Tibial nerve (tissue), 4 donors: ENCODE measurements around the gene NAA60. TPM values are rescaled to one million over a fixed set of nuclear protein-coding genes. Genes with fewer than 3 reads are reported as not detected.

Source experiments
- DNase-seq, 2 donors: peaks; one replicate each; pipeline ENCODE4 v3.0.0-alpha.2; 2019; ENCODE audit warnings: low spot score in 2 of 2
- H3K27ac ChIP-seq, 4 donors: fragments of 200-600 bp; sonication (generic) in 3 of 4; one replicate each; pipeline ENCODE4 v1.5.1; 2017 to 2019; ENCODE audit warnings: mild to moderate bottlenecking in 1 of 4
- H3K27me3 ChIP-seq, 2 donors: fragments of 200-600 bp; sonication (generic) in 1 of 2; one replicate each; pipeline versions ENCODE4 v1.5.1 to v1.6.0; 2017 to 2019
- H3K36me3 ChIP-seq, 3 donors: fragments of 200-600 bp; sonication (generic); one replicate each; pipeline ENCODE4 v1.5.1; 2018 to 2019
- H3K4me1 ChIP-seq, 4 donors: fragments of 200-600 bp; sonication (generic) in 3 of 4; one replicate each; pipeline ENCODE4 v1.5.1; 2017 to 2019
- H3K4me3 ChIP-seq, 4 donors: fragments of 200-600 bp; sonication (generic) in 3 of 4; one replicate each; pipeline ENCODE4 v1.5.1; 2017 to 2019; ENCODE audit warnings: mild to moderate bottlenecking in 1 of 4, moderate library complexity in 1 of 4
- H3K9me3 ChIP-seq, 4 donors: fragments of 200-600 bp; sonication (generic) in 3 of 4; one replicate each; pipeline ENCODE4 v1.5.1; 2017 to 2019
- EP300 ChIP-seq, 2 donors: sonication (generic); formaldehyde crosslinking; IDR thresholded peaks; one replicate each; pipeline ENCODE4 v1.6.1; 2017; ENCODE audit warnings: antibody characterized with exemption in 2 of 2, mild to moderate bottlenecking in 1 of 2
- POLR2A ChIP-seq, 2 donors: fragments of 450-650 bp; IDR thresholded peaks; one replicate each; pipeline ENCODE4 v1.6.1; 2017; ENCODE audit warnings: antibody characterized with exemption in 2 of 2, mild to moderate bottlenecking in 2 of 2, moderate library complexity in 2 of 2
- WGBS, 2 donors: methylation state at CpG; one replicate each; pipeline ENCODE4 v1.1.5; 2018; 5-methylcytosine and 5-hydroxymethylcytosine counted together
- small RNA-seq: library from RNA; depleted of rRNA; stranded (forward); fragments of <200 nt; gene quantifications from one replicate; pipeline ENCODE3, GENCODE V24; 2016
- total RNA-seq, 4 donors: library from RNA; depleted of rRNA; stranded (reverse); fragments of >200 nt; gene quantifications; one replicate each; pipeline ENCODE4 v1.1.0, GENCODE V29; 2016
- TF ChIP-seq, protein P1 (sequence below), 5 experiments: fragments of 200-600 bp in 3 of 5; fragments of 450-650 bp in 2 of 5; sonication (generic) in 3 of 5; IDR thresholded peaks; one replicate each; pipeline ENCODE4 v1.5.1; 2016 to 2019; ENCODE audit warnings: antibody characterized with exemption in 5 of 5, mild to moderate bottlenecking in 3 of 5, moderate library complexity in 2 of 5

The NAA60 gene
- total RNA-seq, 4 donors from 2014 or later: 27.6 to 37.8 (median 28.0) TPM

- Histone ChIP-seq H3K36me3 (peaks cover 0 to 88% (median 0%) of the 10 kb centered on the region in 3 donors), H3K4me3 (no peak overlapping the region), H3K4me1 (no peaks in the 10 kb centered on the region), H3K27me3 (no peaks in the 10 kb centered on the region), H3K9me3 (no peaks in the 10 kb centered on the region), H3K27ac (no peak overlapping the region)
- TF ChIP-seq EP300 (IDR thresholded peaks at IDR 0.05) (no peak), POLR2A (IDR thresholded peaks at IDR 0.05) (no peak)
- TF ChIP-seq, protein P1, sequence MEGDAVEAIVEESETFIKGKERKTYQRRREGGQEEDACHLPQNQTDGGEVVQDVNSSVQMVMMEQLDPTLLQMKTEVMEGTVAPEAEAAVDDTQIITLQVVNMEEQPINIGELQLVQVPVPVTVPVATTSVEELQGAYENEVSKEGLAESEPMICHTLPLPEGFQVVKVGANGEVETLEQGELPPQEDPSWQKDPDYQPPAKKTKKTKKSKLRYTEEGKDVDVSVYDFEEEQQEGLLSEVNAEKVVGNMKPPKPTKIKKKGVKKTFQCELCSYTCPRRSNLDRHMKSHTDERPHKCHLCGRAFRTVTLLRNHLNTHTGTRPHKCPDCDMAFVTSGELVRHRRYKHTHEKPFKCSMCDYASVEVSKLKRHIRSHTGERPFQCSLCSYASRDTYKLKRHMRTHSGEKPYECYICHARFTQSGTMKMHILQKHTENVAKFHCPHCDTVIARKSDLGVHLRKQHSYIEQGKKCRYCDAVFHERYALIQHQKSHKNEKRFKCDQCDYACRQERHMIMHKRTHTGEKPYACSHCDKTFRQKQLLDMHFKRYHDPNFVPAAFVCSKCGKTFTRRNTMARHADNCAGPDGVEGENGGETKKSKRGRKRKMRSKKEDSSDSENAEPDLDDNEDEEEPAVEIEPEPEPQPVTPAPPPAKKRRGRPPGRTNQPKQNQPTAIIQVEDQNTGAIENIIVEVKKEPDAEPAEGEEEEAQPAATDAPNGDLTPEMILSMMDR (IDR thresholded peaks at IDR 0.05): no peak
- no peak for DNase-seq
- WGBS, 2 donors: 97% methylated on average over 12 of the region's 12 CpGs
Measured at GRCh38 chr16:3530371-3530914, 87.0 kb downstream of the NAA60 start.

GRCh38 chr16:3532741-3533140 is 89.3 kb downstream of the NAA60 start:
- WGBS, 2 donors: 94 to 97% methylated on average over 12 of the region's 12 CpGs
- H3K9me3 ChIP-seq: no peaks in the 10 kb centered on the region
- no peak overlapping the region for H3K4me3 ChIP-seq
- TF ChIP-seq, protein P1 (IDR thresholded peaks at IDR 0.05): no peak
- TF ChIP-seq EP300 (IDR thresholded peaks at IDR 0.05): no peak
- TF ChIP-seq POLR2A (IDR thresholded peaks at IDR 0.05): no peak
- H3K27me3 ChIP-seq: no peaks in the 10 kb centered on the region
- peaks cover 0 to 88% (median 0%) of the 10 kb centered on the region in 3 donors for H3K36me3 ChIP-seq
- no peaks in the 10 kb centered on the region for H3K4me1 ChIP-seq
- no peak for DNase-seq
- H3K27ac ChIP-seq: no peak overlapping the region

DNA sequence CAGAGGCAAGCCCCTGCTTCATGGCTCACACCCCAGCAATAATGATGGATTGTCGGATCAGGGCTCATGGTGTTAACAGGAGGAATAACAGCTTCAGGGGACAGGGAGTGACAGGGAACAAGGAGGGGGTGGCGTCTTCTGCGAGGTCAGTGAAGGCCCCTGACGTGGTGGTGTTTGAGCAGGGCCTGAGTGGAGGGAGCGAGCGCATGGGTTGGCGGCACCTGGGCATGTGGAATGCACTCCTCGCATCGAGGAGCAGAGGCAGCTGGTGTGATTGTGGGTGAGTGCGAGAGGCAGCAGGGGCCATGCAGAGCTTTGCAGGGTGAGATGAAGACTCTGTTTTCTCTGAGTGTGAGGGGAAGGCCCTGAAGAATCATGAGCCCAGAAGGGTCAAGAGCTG is 90.6 kb downstream of the NAA60 start:
- H3K36me3 ChIP-seq: peaks cover 0 to 87% (median 0%) of the 10 kb centered on the region in 3 donors
- no peak overlapping the region for H3K4me3 ChIP-seq
- TF ChIP-seq POLR2A (IDR thresholded peaks at IDR 0.05) (no peak), EP300 (IDR thresholded peaks at IDR 0.05) (no peak)
- TF ChIP-seq, protein P1 (IDR thresholded peaks at IDR 0.05): no peak
- no peaks in the 10 kb centered on the region for H3K4me1 ChIP-seq
- H3K27me3 ChIP-seq: no peaks in the 10 kb centered on the region
- WGBS, 2 donors: 94% methylated on average over 10 of the region's 10 CpGs
- DNase-seq: no peak
- H3K9me3 ChIP-seq: no peaks in the 10 kb centered on the region
- no peak overlapping the region for H3K27ac ChIP-seq

DNA sequence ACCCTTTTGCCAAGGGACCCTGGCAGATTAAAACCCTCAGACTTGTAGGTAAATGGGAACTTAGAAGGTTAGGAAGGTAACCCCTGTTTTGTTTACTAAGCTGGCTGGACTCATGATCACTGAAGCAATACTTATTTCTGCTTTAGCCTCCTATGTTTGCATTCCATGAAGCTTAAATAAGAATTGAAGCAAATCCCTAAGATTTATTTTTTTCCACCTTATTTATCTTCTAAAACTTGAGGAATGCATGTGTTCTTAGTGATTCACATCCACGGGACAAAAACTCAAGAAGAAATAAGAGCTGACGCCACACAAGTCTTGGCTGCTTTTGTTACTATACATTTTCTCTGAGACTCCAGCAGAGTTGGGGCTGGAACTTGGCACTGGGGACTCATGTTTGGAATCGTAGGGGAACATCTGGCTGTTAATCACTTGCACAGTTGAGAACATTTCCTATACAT is 92.8 kb downstream of the NAA60 start:
- no peak for DNase-seq
- TF ChIP-seq EP300 (IDR thresholded peaks at IDR 0.05) (no peak), POLR2A (IDR thresholded peaks at IDR 0.05) (no peak)
- TF ChIP-seq, protein P1 (IDR thresholded peaks at IDR 0.05): no peak
- no peaks in the 10 kb centered on the region for H3K4me1 ChIP-seq
- no peaks in the 10 kb centered on the region for H3K9me3 ChIP-seq
- H3K27me3 ChIP-seq: no peaks in the 10 kb centered on the region
- H3K36me3 ChIP-seq: peaks cover 0 to 94% (median 0%) of the 10 kb centered on the region in 3 donors
- no peak overlapping the region for H3K4me3 ChIP-seq
- H3K27ac ChIP-seq: no peak overlapping the region
- WGBS, 2 donors: 65 to 68% methylated on average over 3 of the region's 3 CpGs

Small RNA genes within 50 kb of the gene (small RNA-seq; reads per million reads assigned to genes)
- not detected for gene MIR6126

Other genes with a start within 250 kb of the NAA60 start
- gene ZNF200, start 208.5 kb upstream of the NAA60 start, total RNA-seq: 10 to 100 TPM in 1 of 4 donors, 1 to 10 TPM in 3; 5.2 to 10.2 (median 9.1) TPM
- gene MEFV, start 187.0 kb upstream of the NAA60 start, total RNA-seq: 1 to 10 TPM in 2 of 4 donors, under 1 TPM in 2; 0.39 to 8.1 (median 1.1) TPM
- gene ZNF263, start 160.2 kb upstream of the NAA60 start, total RNA-seq: 10 to 100 TPM; 37.3 to 66.0 (median 55.5) TPM
- gene TIGD7, start 138.2 kb upstream of the NAA60 start, total RNA-seq: 1 to 10 TPM; 6.1 to 8.3 (median 6.6) TPM
- gene ZNF75A, start 138.2 kb upstream of the NAA60 start, total RNA-seq: 10 to 100 TPM; 24.0 to 28.2 (median 25.7) TPM
- 1 to 10 TPM in 1 of 4 donors, under 1 TPM in 2, not detected in 1; 0.44 to 1.2 (median 0.59) TPM for gene OR2C1, start 87.8 kb upstream of the NAA60 start, total RNA-seq
- 10 to 100 TPM in 3 of 4 donors, 1 to 10 TPM in 1; 8.7 to 22.3 (median 14.0) TPM for gene ZSCAN32, start 42.7 kb upstream of the NAA60 start, total RNA-seq
- 10 to 100 TPM; 12.0 to 16.7 (median 13.1) TPM for gene ZNF174, start 42.5 kb upstream of the NAA60 start, total RNA-seq
- 1 to 10 TPM; 2.2 to 3.1 (median 2.7) TPM for gene ZNF597, start 176 bp upstream of the NAA60 start, total RNA-seq
- gene C16orf90, start 51.8 kb downstream of the NAA60 start, total RNA-seq: not detected
- 10 to 100 TPM; 22.3 to 36.9 (median 29.7) TPM for gene CLUAP1, start 57.3 kb downstream of the NAA60 start, total RNA-seq
- gene NLRC3, start 133.7 kb downstream of the NAA60 start, total RNA-seq: under 1 TPM; 0.59 to 0.90 (median 0.75) TPM
- 1 to 10 TPM; 4.8 to 8.1 (median 5.6) TPM for gene SLX4, start 167.9 kb downstream of the NAA60 start, total RNA-seq
- 10 to 100 TPM; 14.4 to 32.0 (median 22.4) TPM for gene DNASE1, start 211.0 kb downstream of the NAA60 start, total RNA-seq